ENCODE measurements around the gene CAB39L.

DNA sequence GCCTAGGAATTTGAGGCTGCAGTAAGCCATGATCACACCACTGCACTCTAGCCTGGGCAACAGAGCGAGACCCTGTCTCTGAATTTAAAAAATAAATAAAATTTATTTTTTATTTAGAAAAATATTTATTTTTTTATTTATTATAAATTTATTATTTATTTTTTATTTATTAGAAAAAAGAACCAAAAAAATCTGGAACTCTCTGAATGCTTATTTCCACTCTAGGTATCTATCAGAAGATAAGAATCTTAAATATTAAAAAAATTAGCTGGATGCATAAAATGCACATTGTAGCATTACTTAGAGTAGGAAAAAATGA lies 113.4 kb downstream of the CAB39L start:
- TF ChIP-seq, protein P1, sequence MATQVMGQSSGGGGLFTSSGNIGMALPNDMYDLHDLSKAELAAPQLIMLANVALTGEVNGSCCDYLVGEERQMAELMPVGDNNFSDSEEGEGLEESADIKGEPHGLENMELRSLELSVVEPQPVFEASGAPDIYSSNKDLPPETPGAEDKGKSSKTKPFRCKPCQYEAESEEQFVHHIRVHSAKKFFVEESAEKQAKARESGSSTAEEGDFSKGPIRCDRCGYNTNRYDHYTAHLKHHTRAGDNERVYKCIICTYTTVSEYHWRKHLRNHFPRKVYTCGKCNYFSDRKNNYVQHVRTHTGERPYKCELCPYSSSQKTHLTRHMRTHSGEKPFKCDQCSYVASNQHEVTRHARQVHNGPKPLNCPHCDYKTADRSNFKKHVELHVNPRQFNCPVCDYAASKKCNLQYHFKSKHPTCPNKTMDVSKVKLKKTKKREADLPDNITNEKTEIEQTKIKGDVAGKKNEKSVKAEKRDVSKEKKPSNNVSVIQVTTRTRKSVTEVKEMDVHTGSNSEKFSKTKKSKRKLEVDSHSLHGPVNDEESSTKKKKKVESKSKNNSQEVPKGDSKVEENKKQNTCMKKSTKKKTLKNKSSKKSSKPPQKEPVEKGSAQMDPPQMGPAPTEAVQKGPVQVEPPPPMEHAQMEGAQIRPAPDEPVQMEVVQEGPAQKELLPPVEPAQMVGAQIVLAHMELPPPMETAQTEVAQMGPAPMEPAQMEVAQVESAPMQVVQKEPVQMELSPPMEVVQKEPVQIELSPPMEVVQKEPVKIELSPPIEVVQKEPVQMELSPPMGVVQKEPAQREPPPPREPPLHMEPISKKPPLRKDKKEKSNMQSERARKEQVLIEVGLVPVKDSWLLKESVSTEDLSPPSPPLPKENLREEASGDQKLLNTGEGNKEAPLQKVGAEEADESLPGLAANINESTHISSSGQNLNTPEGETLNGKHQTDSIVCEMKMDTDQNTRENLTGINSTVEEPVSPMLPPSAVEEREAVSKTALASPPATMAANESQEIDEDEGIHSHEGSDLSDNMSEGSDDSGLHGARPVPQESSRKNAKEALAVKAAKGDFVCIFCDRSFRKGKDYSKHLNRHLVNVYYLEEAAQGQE (IDR thresholded peaks at IDR 0.05; ENCODE audit: insufficient read depth in 1 of 2, low read depth in 2 of 2, low read length in 1 of 2), result no peak
- TF ChIP-seq, protein P2, sequence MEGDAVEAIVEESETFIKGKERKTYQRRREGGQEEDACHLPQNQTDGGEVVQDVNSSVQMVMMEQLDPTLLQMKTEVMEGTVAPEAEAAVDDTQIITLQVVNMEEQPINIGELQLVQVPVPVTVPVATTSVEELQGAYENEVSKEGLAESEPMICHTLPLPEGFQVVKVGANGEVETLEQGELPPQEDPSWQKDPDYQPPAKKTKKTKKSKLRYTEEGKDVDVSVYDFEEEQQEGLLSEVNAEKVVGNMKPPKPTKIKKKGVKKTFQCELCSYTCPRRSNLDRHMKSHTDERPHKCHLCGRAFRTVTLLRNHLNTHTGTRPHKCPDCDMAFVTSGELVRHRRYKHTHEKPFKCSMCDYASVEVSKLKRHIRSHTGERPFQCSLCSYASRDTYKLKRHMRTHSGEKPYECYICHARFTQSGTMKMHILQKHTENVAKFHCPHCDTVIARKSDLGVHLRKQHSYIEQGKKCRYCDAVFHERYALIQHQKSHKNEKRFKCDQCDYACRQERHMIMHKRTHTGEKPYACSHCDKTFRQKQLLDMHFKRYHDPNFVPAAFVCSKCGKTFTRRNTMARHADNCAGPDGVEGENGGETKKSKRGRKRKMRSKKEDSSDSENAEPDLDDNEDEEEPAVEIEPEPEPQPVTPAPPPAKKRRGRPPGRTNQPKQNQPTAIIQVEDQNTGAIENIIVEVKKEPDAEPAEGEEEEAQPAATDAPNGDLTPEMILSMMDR (IDR thresholded peaks at IDR 0.05), result no peak

Data from Panc1 (cell line).